MM.1S (cell line): ENCODE measurements around the gene PET100.

Experiments used
- DNase-seq: peaks from one replicate; pipeline ENCODE4 v3.0.0-alpha.2; 2015
- H2AFZ ChIP-seq: fragments of 300-600 bp; sonication (generic); 2 replicates; pipeline ENCODE4 v1.6.0; 2016; ENCODE audit warnings: antibody characterized with exemption, low read length
- H3F3A ChIP-seq: fragments of 300-600 bp; sonication (generic); 2 replicates; pipeline ENCODE4 v1.6.1; 2016; ENCODE audit warnings: mild to moderate bottlenecking, antibody characterized with exemption, low read length, moderate library complexity, mixed read lengths; ENCODE audit not compliant: insufficient read depth
- H3K27ac ChIP-seq: fragments of 300-600 bp; sonication (generic); 2 replicates; pipeline ENCODE4 v1.5.1; 2016; ENCODE audit warnings: mild to moderate bottlenecking, low read length
- H3K27me3 ChIP-seq: fragments of 300-600 bp; sonication (generic); replicated peaks from 2 replicates; pipeline ENCODE4 v1.6.0; 2016; ENCODE audit warnings: low read length; ENCODE audit not compliant: insufficient read depth
- H3K36me3 ChIP-seq: fragments of 300-600 bp; sonication (generic); replicated peaks from 2 replicates; pipeline ENCODE4 v1.6.1; 2016; ENCODE audit warnings: mild to moderate bottlenecking, low read length, mixed read lengths; ENCODE audit not compliant: insufficient read depth
- H3K4me1 ChIP-seq: fragments of 300-600 bp; sonication (generic); 2 replicates; pipeline ENCODE4 v1.6.1; 2016; ENCODE audit warnings: low read length, mixed read lengths
- H3K4me2 ChIP-seq: fragments of 300-600 bp; sonication (generic); 2 replicates; pipeline ENCODE4 v1.6.0; 2016; ENCODE audit warnings: low read depth, low read length
- H3K4me3 ChIP-seq: fragments of 300-600 bp; sonication (generic); 2 replicates; pipeline ENCODE4 v1.5.1; 2016; ENCODE audit warnings: low read length, mixed read lengths
- H3K79me2 ChIP-seq: fragments of 300-600 bp; sonication (generic); 2 replicates; pipeline ENCODE4 v1.6.1; 2016; ENCODE audit warnings: mixed run types, low read length, mixed read lengths
- H3K9ac ChIP-seq: fragments of 300-600 bp; sonication (generic); 2 replicates; pipeline ENCODE4 v1.6.1; 2016; ENCODE audit warnings: low read length, mixed read lengths
- H3K9me2 ChIP-seq: fragments of 300-600 bp; sonication (generic); replicated peaks from 2 replicates; pipeline ENCODE4 v1.6.1; 2016; ENCODE audit warnings: mild to moderate bottlenecking, low read length, mixed read lengths; ENCODE audit not compliant: insufficient read depth
- H3K9me3 ChIP-seq: fragments of 300-600 bp; sonication (generic); replicated peaks from 2 replicates; pipeline ENCODE4 v1.6.1; 2016; ENCODE audit warnings: mild to moderate bottlenecking, low read length, mixed read lengths; ENCODE audit not compliant: insufficient read depth
- H4K20me1 ChIP-seq: fragments of 300-600 bp; sonication (generic); 2 replicates; pipeline ENCODE4 v1.6.1; 2016; ENCODE audit warnings: mild to moderate bottlenecking, low read length, moderate library complexity, mixed read lengths; ENCODE audit not compliant: insufficient read depth
- EZH2 ChIP-seq: fragments of 300-600 bp; sonication (generic); optimal IDR thresholded peaks from 2 replicates; pipeline ENCODE3; 2017; ENCODE audit warnings: low read depth, mild to moderate bottlenecking, antibody characterized with exemption, low read length, mixed read lengths
- EZH2phosphoT487 ChIP-seq: fragments of 300-600 bp; sonication (generic); IDR thresholded peaks from 2 replicates; pipeline ENCODE4 v1.6.1; 2018; ENCODE audit warnings: antibody characterized with exemption, low read length
- TF ChIP-seq, protein P1 (sequence below): fragments of 300-600 bp; sonication (generic); IDR thresholded peaks from 2 replicates; pipeline ENCODE4 v1.5.1; 2016; ENCODE audit warnings: antibody characterized with exemption, low read length, mixed read lengths

PET100 gene

DNA sequence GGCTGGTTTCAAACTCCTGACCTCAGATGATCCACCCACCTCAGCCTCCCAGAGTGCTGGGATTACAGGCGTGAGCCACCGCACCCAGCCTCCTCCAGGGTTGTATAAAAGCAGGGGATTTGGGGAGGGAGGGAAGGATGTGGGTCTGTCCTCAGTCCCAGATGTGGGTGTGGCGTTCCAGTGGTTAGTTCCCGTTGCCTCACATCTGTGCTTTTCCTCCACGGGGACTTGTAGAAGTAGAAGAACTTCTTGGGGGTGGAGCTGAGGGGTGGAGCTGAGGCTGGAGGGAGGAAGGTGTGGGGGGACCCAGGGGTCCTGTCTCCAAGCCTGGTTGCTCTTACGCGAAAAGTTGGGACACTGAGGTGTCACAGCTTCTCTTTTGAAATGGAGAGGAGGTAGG, 46.8 kb downstream of the PET100 start:
- no peaks in the 10 kb centered on the region for H3K36me3 ChIP-seq
- no peaks in the 10 kb centered on the region for H3K9me3 ChIP-seq
- no peak overlapping the region for H3K27ac ChIP-seq
- H3K9ac ChIP-seq = no peak overlapping the region
- no peaks in the 10 kb centered on the region for H3F3A ChIP-seq
- H2AFZ ChIP-seq = no peak overlapping the region
- no peaks in the 10 kb centered on the region for H3K9me2 ChIP-seq
- H3K4me3 ChIP-seq = no peak overlapping the region
- no peaks in the 10 kb centered on the region for H4K20me1 ChIP-seq
- TF ChIP-seq EZH2 (no peak), EZH2phosphoT487 (no peak)
- TF ChIP-seq, protein P1, sequence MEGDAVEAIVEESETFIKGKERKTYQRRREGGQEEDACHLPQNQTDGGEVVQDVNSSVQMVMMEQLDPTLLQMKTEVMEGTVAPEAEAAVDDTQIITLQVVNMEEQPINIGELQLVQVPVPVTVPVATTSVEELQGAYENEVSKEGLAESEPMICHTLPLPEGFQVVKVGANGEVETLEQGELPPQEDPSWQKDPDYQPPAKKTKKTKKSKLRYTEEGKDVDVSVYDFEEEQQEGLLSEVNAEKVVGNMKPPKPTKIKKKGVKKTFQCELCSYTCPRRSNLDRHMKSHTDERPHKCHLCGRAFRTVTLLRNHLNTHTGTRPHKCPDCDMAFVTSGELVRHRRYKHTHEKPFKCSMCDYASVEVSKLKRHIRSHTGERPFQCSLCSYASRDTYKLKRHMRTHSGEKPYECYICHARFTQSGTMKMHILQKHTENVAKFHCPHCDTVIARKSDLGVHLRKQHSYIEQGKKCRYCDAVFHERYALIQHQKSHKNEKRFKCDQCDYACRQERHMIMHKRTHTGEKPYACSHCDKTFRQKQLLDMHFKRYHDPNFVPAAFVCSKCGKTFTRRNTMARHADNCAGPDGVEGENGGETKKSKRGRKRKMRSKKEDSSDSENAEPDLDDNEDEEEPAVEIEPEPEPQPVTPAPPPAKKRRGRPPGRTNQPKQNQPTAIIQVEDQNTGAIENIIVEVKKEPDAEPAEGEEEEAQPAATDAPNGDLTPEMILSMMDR = no peak
- 0 out of 2 replicates have a peak, but pooled peaks cover 3% of the 10 kb centered on the region for H3K4me1 ChIP-seq
- no peak overlapping the region for H3K4me2 ChIP-seq
- H3K27me3 ChIP-seq = peaks cover 70% of the 10 kb centered on the region
- no peak for DNase-seq
- H3K79me2 ChIP-seq = peaks cover 7% of the 10 kb centered on the region

DNA sequence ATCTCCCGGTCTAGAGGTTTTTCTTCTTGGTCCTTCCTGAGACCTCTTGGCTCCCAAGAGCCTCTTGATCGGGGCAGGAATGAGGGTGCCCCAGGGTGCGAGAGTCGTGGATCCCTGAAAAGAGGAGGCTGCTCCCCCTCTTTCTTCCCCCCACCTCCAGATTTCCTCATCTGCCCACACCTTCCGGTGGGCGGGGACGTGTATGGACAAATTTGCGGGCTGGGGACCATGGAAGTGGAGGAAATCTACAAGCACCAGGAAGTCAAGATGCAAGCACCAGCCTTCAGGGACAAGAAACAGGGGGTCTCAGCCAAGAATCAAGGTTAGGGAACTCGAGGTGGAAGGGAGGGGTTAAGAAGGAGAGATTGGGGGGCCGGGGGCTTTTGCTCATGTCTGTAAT, 47.3 kb downstream of the PET100 start, which contains the start of gene MCEMP1:
TSS of gene MCEMP1 (plus strand) at position 237 of the 400 bp plus-strand sequence. CDS start at position 268, 31 bp downstream.
- Histone ChIP-seq H4K20me1 (no peaks in the 10 kb centered on the region), H3K4me1 (0 out of 2 replicates have a peak, but pooled peaks cover 3% of the 10 kb centered on the region), H3K27me3 (peaks cover 67% of the 10 kb centered on the region), H3K9me3 (no peaks in the 10 kb centered on the region), H3K9ac (no peak within 1 kb of the TSS), H2AFZ (no peak within 1 kb of the TSS), H3K9me2 (no peaks in the 10 kb centered on the region), H3F3A (no peaks in the 10 kb centered on the region), H3K36me3 (no peaks in the 10 kb centered on the region), H3K4me2 (no peak within 1 kb of the TSS), H3K79me2 (peaks cover 12% of the 10 kb centered on the region), H3K4me3 (no peak within 1 kb of the TSS), H3K27ac (no peak within 1 kb of the TSS)
- TF ChIP-seq, protein P1 = no peak
- TF ChIP-seq EZH2 (no peak), EZH2phosphoT487 (no peak)
- DNase-seq = no peak

GRCh38 chr19:7677669-7678311, 48.2 kb downstream of the PET100 start:
- H3K9me2 ChIP-seq = no peaks in the 10 kb centered on the region
- H3K27me3 ChIP-seq = peaks cover 57% of the 10 kb centered on the region
- H3K4me1 ChIP-seq = 0 out of 2 replicates have a peak, but pooled peaks cover 3% of the 10 kb centered on the region
- DNase-seq = no peak
- H3K4me2 ChIP-seq = no peak overlapping the region
- H4K20me1 ChIP-seq = no peaks in the 10 kb centered on the region
- no peaks in the 10 kb centered on the region for H3K9me3 ChIP-seq
- no peak overlapping the region for H3K4me3 ChIP-seq
- no peak overlapping the region for H3K9ac ChIP-seq
- H3K27ac ChIP-seq = no peak overlapping the region
- H3K79me2 ChIP-seq = peaks cover 13% of the 10 kb centered on the region
- H2AFZ ChIP-seq = no peak overlapping the region
- no peak for TF ChIP-seq EZH2
- no peak for TF ChIP-seq EZH2phosphoT487
- TF ChIP-seq, protein P1 = no peak
- no peaks in the 10 kb centered on the region for H3K36me3 ChIP-seq
- no peaks in the 10 kb centered on the region for H3F3A ChIP-seq
